Mucosa of stomach (tissue), 1 donor: ENCODE results near the gene TFR2.
"Not testable (repeated sequence)": the region's sequence is repeated elsewhere in the genome, so short reads cannot be mapped to it uniquely, and the experiment has no call there.

ENCODE experiments used
- H3K27me3 ChIP-seq: one replicate; pipeline ENCODE4 v1.7.0; 2013; ENCODE audit warnings: mild to moderate bottlenecking, low read length; ENCODE audit not compliant: control insufficient read depth, insufficient read depth
- H3K36me3 ChIP-seq: one replicate; pipeline ENCODE4 v1.7.0; 2013; ENCODE audit warnings: low read length; ENCODE audit not compliant: control insufficient read depth, insufficient read depth
- H3K4me1 ChIP-seq: one replicate; pipeline ENCODE4 v1.7.0; 2013; ENCODE audit warnings: mild to moderate bottlenecking, low read length; ENCODE audit not compliant: control insufficient read depth, insufficient read depth
- H3K4me3 ChIP-seq: one replicate; pipeline ENCODE4 v1.7.0; 2013; ENCODE audit warnings: low read length
- H3K9ac ChIP-seq: one replicate; pipeline ENCODE4 v1.7.0; 2013; ENCODE audit warnings: mild to moderate bottlenecking, low read length, moderate library complexity
- H3K9me3 ChIP-seq: one replicate; pipeline ENCODE4 v1.7.0; 2013; ENCODE audit warnings: mild to moderate bottlenecking, low read length, moderate library complexity; ENCODE audit not compliant: control insufficient read depth
- donor health status: Pancreatic carcinoma.

The TFR2 gene

DNA sequence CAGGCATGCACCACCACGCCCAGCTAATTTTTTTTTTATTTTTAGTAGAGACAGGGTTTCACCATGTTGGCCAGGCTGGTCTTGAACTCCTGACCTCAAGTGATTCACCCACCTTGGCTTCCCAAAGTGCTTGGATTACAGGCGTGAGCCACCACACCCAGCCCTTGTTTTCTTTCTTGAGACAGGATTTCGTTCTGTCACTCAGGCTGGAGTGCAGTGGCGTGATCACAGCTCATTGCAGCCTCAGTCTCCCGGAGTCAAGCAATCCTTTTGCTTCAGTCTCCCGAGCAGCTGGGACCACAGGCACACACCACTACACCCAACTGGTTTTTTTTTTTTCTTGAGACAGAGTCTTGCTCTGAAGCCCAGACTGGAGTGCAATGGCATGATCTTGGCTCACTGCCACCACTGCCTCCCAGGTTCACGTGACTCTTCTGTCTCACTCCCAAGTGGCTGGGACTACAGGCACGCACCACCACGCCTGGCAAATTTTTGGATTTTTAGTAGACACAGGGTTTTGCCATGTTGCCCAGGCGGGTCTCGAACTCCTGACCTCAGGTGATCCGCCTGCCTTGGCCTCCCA lies 20.9 kb upstream of the TFR2 start:
- H3K4me3 ChIP-seq, H3K9me3 ChIP-seq, H3K9ac ChIP-seq, H3K4me1 ChIP-seq, H3K27me3 ChIP-seq, H3K36me3 ChIP-seq: not testable (repeated sequence)

DNA sequence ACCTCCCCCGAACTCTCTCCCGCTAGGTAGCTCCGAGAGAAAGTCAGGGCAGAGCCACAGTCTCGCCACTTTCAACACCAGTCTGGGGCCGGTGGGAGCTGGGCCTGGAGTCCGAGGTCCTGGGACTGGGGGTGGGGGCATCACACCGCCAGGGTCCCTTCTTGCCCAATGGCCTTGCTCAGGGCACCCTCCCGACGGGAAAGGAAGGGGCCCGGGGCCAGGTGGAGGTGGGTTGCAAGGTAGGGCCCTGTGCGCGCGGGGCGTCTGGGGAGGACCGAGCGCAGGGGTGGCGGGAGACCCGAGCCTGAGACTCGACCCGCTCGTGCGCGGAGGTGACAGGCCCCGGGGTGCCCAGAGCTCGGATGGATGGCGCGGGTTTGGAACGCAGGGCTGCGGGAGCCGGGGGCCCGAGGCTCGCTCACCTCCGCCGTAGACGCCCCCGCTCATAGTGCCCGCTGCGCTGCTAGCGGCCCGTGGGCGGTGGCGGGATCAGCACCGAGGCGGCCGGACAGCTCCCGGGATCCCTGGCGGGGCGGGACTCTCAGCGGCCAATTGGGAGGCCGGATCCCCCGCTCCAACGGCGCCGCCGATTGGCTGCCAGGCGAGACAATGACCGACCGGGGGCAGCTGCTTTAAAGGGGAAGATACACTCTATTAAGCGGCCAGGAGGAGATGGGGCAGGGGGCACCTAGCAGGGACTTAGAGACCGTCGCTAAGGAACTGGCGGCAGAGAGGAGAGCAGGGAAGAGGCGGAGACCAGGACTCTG lies 14.7 kb upstream of the TFR2 start, which contains the start of gene ACTL6B:
Gene ACTL6B (minus strand): TSS at position 541 of the 767 bp plus-strand sequence. CDS start 94 bp downstream, at position 447.
- Histone ChIP-seq H3K9me3 (no peaks in the 10 kb centered on the region), H3K9ac (no peak within 1 kb of the TSS), H3K36me3 (no peaks in the 10 kb centered on the region), H3K27me3 (peaks cover 25% of the 10 kb centered on the region), H3K4me1 (peaks cover 4% of the 10 kb centered on the region), H3K4me3 (no peak within 1 kb of the TSS)

DNA sequence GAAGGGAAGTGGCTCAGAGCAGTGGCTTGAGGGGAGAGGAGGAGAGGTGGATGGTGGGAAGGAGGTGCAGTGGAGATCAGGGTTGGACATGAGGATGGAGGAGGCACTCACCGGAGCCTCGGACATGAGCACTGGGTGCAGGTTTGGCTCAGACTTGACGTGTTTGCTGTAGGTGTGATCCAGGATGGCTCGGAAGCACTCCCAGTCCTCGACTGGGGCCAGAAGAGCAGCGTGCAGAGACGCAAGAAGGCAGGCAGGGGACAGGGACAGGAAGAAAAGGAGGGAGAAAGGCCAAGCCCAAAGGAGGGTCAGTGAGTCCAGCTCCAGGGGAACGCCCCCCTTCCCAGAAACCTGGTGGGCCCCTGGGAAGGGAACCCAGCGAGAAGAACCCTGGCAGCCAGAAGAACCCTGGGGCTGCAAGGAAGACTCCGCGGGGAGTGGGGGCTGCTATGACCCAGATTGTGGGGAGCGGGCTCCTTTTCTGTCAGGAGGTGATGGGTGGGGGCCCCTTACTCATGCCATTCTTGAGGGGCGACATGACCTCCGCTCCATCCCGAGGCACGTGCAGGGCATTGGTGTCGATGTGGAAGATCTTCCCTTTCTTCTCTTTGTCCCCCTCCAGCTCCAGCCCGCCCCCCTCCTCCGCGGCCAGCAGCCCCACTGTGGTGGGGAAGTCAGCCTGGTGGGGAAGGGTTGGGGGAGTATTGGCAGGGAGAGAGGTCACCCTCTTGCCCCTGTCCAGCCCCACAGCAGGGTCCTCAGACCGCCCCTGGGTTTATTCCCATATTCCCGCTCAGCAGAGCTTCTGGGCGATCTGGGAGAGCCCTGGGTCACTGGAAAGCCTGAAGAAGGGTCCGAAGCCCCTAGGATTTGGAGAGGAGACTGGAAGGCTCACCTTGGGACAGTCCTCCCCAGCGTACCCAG lies 13.8 kb upstream of the TFR2 start:
- peaks cover 25% of the 10 kb centered on the region for H3K27me3 ChIP-seq
- H3K4me3 ChIP-seq, result no peak overlapping the region
- H3K36me3 ChIP-seq, result no peaks in the 10 kb centered on the region
- peaks cover 4% of the 10 kb centered on the region for H3K4me1 ChIP-seq
- H3K9ac ChIP-seq, result no peak overlapping the region
- no peaks in the 10 kb centered on the region for H3K9me3 ChIP-seq

GRCh38 chr7:100649826-100650565 lies 8.6 kb upstream of the TFR2 start:
- Histone ChIP-seq H3K4me3 (no peak overlapping the region), H3K9ac (no peak overlapping the region), H3K4me1 (peaks cover 4% of the 10 kb centered on the region), H3K27me3 (peaks cover 13% of the 10 kb centered on the region), H3K36me3 (no peaks in the 10 kb centered on the region), H3K9me3 (no peaks in the 10 kb centered on the region)

DNA sequence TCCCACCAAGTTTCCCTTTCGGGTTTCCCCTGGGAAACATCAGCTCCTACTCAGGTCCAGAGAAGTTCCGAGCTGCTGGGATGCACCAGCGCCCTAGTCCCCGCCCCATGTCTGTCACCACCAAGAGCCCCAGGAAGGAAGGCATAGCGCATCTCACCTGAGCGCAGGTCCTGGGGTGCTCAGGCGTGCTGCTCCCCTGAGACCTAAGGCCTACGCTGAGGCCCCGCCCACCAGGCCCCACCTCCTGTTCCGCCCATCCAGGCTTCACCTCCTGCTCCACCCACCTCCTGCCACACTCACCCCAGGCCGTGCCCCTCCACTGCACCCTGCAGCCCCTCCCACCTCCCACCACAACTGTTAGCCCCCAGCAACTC lies 1.2 kb upstream of the TFR2 start:
- no peak overlapping the region for H3K4me3 ChIP-seq
- no peaks in the 10 kb centered on the region for H3K36me3 ChIP-seq
- H3K4me1 ChIP-seq, result peaks cover 13% of the 10 kb centered on the region
- no peak overlapping the region for H3K9ac ChIP-seq
- no peaks in the 10 kb centered on the region for H3K9me3 ChIP-seq
- H3K27me3 ChIP-seq, result peaks cover 8% of the 10 kb centered on the region

DNA sequence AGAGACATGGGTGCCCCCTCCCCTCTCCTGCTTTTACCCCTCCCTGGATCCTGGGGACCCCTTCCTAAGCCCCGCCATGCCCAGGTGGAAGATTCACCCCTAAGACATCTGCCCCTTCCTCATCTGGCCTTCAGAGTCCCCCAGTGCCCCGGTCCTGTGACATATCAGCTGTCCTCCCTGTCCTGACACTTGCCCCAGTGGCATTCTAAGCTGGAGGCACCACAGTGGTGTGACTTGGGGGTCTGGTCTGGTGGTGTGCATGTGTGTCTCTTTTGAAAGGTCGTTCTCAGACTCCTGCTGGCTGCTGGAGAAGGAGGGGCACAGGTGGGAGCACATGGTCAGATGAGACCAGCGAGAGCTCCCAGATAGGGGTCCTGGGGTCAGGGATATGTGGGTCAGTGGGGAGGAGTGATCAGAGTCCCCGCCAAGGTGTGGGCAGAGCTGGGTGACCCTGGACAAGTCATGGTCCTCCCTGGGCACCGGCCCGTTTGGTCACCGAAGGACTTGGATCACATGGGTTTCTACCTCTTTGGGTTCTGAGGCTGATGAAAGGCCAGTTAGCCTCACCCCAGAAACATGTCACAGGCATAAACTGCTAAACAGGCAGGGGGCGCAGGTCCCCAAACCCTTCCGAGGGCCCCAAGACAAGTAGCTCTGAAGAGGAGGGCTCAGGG lies 645 bp upstream of the TFR2 start:
- Histone ChIP-seq H3K36me3 (no peaks in the 10 kb centered on the region), H3K4me1 (peaks cover 13% of the 10 kb centered on the region), H3K4me3 (no peak overlapping the region), H3K9me3 (no peaks in the 10 kb centered on the region), H3K9ac (no peak overlapping the region), H3K27me3 (peaks cover 4% of the 10 kb centered on the region)

- Histone ChIP-seq H3K27me3 (peaks cover 4% of the 10 kb centered on the region), H3K4me3 (no peak overlapping the region), H3K36me3 (no peaks in the 10 kb centered on the region), H3K9me3 (no peaks in the 10 kb centered on the region), H3K4me1 (peaks cover 13% of the 10 kb centered on the region), H3K9ac (no peak overlapping the region)
Observed at GRCh38 chr7:100640517-100641440, 573 bp downstream of the TFR2 start.

DNA sequence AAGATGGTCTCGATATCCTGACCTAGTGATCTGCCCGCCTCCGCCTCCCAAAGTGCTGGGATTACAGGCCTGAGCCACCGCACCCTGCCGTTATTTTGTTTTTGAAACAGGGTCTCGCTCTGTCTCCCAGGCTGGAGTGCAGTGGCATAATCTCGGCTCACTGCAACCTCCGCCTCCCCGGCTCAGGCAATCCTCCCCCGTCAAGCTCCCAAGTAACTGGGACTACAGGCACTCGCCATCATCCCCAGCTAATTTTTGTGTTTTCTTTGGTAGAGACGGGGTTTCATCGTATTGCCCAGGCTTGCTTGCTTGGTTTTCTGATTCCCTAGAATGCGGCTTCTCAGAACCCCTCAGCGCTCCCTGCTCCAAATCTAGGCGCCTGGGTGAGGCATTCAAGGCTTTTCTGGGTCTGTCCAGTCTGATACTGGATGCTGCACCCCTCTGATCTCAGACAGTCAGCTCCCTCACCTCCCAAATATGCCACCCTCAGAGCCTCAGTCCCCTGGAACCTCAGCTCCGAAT lies 1.3 kb downstream of the TFR2 start:
- Histone ChIP-seq H3K9me3 (no peaks in the 10 kb centered on the region), H3K27me3 (peaks cover 4% of the 10 kb centered on the region), H3K4me3 (no peak overlapping the region), H3K4me1 (peaks cover 13% of the 10 kb centered on the region), H3K36me3 (no peaks in the 10 kb centered on the region), H3K9ac (no peak overlapping the region)

- H3K9ac ChIP-seq, result peak overlapping the region; percentile 57
- H3K9me3 ChIP-seq, result no peaks in the 10 kb centered on the region
- H3K27me3 ChIP-seq, result peaks cover 5% of the 10 kb centered on the region
- H3K4me3 ChIP-seq, result peak overlapping the region; percentile 60
- no peaks in the 10 kb centered on the region for H3K36me3 ChIP-seq
- H3K4me1 ChIP-seq, result peaks cover 7% of the 10 kb centered on the region
Observed at GRCh38 chr7:100632951-100633717, 8.2 kb downstream of the TFR2 start.

DNA sequence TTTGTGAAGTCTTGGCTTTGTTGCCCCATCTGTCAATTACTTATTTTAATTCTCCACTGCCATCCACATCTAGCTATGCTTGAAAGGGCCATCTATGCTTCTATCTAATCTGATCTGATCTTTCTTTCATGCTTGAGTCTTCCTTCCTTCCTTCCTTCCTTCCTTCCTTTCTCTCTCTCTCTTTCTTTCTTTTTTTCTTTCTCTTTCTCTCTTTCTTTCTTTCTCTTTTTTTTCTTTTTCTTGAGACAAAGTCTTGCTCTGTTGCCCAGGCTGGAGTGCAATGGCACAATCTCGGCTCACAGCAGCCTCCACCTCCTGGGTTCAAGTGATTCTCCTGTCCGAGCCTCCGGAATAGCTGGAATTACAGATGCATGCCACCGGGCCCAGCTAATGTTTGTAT lies 11.3 kb downstream of the TFR2 start:
- H3K9me3 ChIP-seq, result no peaks in the 10 kb centered on the region
- no peak overlapping the region for H3K9ac ChIP-seq
- H3K4me1 ChIP-seq, result peaks cover 16% of the 10 kb centered on the region
- H3K4me3 ChIP-seq, result no peak overlapping the region
- H3K36me3 ChIP-seq, result no peaks in the 10 kb centered on the region
- peaks cover 5% of the 10 kb centered on the region for H3K27me3 ChIP-seq
